GM23338 (cell line): ENCODE measurements around the gene LRRC8E. TPM values are rescaled to one million over a fixed set of nuclear protein-coding genes. Genes with fewer than 3 reads are reported as not detected.

ENCODE experiments used
- ATAC-seq: fragments of 200-7000 bp; cut with Tn5 transposase; 3 replicates; pipeline ENCODE4 v1.9.1; 2020
- DNase-seq: peaks from one replicate; pipeline ENCODE4 v3.0.0-alpha.2; 2015; ENCODE audit warnings: low spot score
- H2AFZ ChIP-seq: fragments of 200-600 bp; sonication (generic); 2 replicates; pipeline ENCODE4 v1.8.0; 2016; ENCODE audit warnings: antibody characterized with exemption, mild to moderate bottlenecking, moderate library complexity
- H3F3A ChIP-seq: fragments of 200-600 bp; sonication (generic); replicated peaks from 2 replicates; pipeline ENCODE4 v1.8.0; 2017; ENCODE audit warnings: antibody characterized with exemption, mixed run types, low read depth
- H3K27ac ChIP-seq: fragments of 200-600 bp; sonication (generic); 2 replicates; pipeline ENCODE4 v1.6.1; 2016; ENCODE audit warnings: low read depth
- H3K27me3 ChIP-seq: fragments of 200-600 bp; sonication (generic); 2 replicates; pipeline ENCODE4 v1.8.0; 2016; ENCODE audit warnings: mild to moderate bottlenecking, mixed run types, moderate library complexity; ENCODE audit not compliant: insufficient read depth
- H3K36me3 ChIP-seq: fragments of 200-600 bp; sonication (generic); 2 replicates; pipeline ENCODE4 v1.8.0; 2016; ENCODE audit warnings: mild to moderate bottlenecking; ENCODE audit not compliant: insufficient read depth
- H3K4me1 ChIP-seq: fragments of 200-600 bp; sonication (generic); 2 replicates; pipeline ENCODE4 v1.8.0; 2016; ENCODE audit warnings: mild to moderate bottlenecking, moderate library complexity; ENCODE audit not compliant: insufficient read depth
- H3K4me2 ChIP-seq: fragments of 200-600 bp; sonication (generic); 2 replicates; pipeline ENCODE4 v1.7.1; 2017; ENCODE audit warnings: mixed run types
- H3K4me3 ChIP-seq: fragments of 200-600 bp; sonication (generic); 2 replicates; pipeline ENCODE4 v1.6.1; 2016; ENCODE audit warnings: mixed run types
- H3K79me2 ChIP-seq: fragments of 200-600 bp; sonication (generic); replicated peaks from 2 replicates; pipeline ENCODE4 v1.8.0; 2017; ENCODE audit warnings: mild to moderate bottlenecking; ENCODE audit not compliant: insufficient read depth
- H3K9me2 ChIP-seq: fragments of 200-600 bp; sonication (generic); 2 replicates; pipeline ENCODE4 v1.8.0; 2017; ENCODE audit not compliant: insufficient read depth
- H4K20me1 ChIP-seq: fragments of 200-600 bp; sonication (generic); replicated peaks from 2 replicates; pipeline ENCODE4 v1.8.0; 2017; ENCODE audit warnings: mild to moderate bottlenecking; ENCODE audit not compliant: insufficient read depth
- H3K27ac Mint-ChIP-seq: 2 replicates; pipeline ENCODE4 v1.8.0; 2020; ENCODE audit warnings: inconsistent platforms, mild to moderate bottlenecking, moderate library complexity, mixed read lengths
- H3K27me3 Mint-ChIP-seq: 3 replicates; pipeline ENCODE4 v1.8.0; 2022; ENCODE audit warnings: low read depth, mild to moderate bottlenecking, moderate library complexity, mixed read lengths, inconsistent platforms; ENCODE audit not compliant: insufficient read depth, poor library complexity
- H3K36me3 Mint-ChIP-seq: 3 replicates; pipeline ENCODE4 v1.8.0; 2021; ENCODE audit warnings: low read depth, mild to moderate bottlenecking, inconsistent platforms, moderate library complexity, mixed read lengths
- H3K4me1 Mint-ChIP-seq: 3 replicates; pipeline ENCODE4 v1.8.0; 2020; ENCODE audit warnings: mild to moderate bottlenecking, inconsistent platforms, mixed read lengths
- H3K4me3 Mint-ChIP-seq: 3 replicates; pipeline ENCODE4 v1.8.0; 2021; ENCODE audit warnings: moderate library complexity, mild to moderate bottlenecking, inconsistent platforms, mixed read lengths
- H3K9me3 Mint-ChIP-seq: 3 replicates; pipeline ENCODE4 v1.8.0; 2020; ENCODE audit warnings: moderate library complexity, mild to moderate bottlenecking, inconsistent platforms, mixed read lengths
- CREB1 ChIP-seq: fragments of 250-450 bp; sonication (Bioruptor Pico); IDR thresholded peaks from 2 replicates; pipeline ENCODE4 v1.5.0; 2020; ENCODE audit warnings: low read depth, mild to moderate bottlenecking, moderate library complexity
- CTCF ChIP-seq, 2 experiments: fragments of 200-600 bp in 1 of 2; sonication (generic) in 1 of 2; conservative IDR thresholded peaks; 2 replicates each; pipeline versions ENCODE4 v1.5.1 to v1.6.1; 2016 to 2017; ENCODE audit warnings: antibody characterized with exemption in 2 of 2, low read depth in 2 of 2, mild to moderate bottlenecking in 2 of 2, moderate library complexity in 1 of 2
- ETS1 ChIP-seq: IDR thresholded peaks from 2 replicates; pipeline ENCODE4 v1.6.1; 2016; ENCODE audit warnings: antibody characterized with exemption
- EZH2 ChIP-seq: fragments of 200-600 bp; sonication (generic); IDR thresholded peaks from one replicate; pipeline ENCODE4 v1.8.0; 2017; ENCODE audit warnings: antibody characterized with exemption, mild to moderate bottlenecking, low read depth; ENCODE audit not compliant: unreplicated experiment
- EZH2phosphoT487 ChIP-seq: fragments of 200-600 bp; sonication (generic); IDR thresholded peaks from one replicate; pipeline ENCODE4 v1.8.1; 2018; ENCODE audit warnings: antibody characterized with exemption; ENCODE audit not compliant: unreplicated experiment
- NANOG ChIP-seq: IDR thresholded peaks from 2 replicates; pipeline ENCODE4 v1.6.1; 2016; ENCODE audit warnings: antibody characterized with exemption, borderline replicate concordance
- REST ChIP-seq: IDR thresholded peaks from one replicate; pipeline ENCODE4 v1.6.1; 2018; ENCODE audit warnings: antibody characterized with exemption; ENCODE audit not compliant: unreplicated experiment
- ZNF114 ChIP-seq: fragments of 250-450 bp; sonication (Bioruptor Pico); IDR thresholded peaks from 2 replicates; pipeline ENCODE4 v1.5.0; 2020; ENCODE audit warnings: mild to moderate bottlenecking, moderate library complexity
- ZNF331 ChIP-seq: fragments of 250-450 bp; sonication (Bioruptor Pico); IDR thresholded peaks from 2 replicates; pipeline ENCODE4 v1.5.0; 2020; ENCODE audit warnings: low read depth, mild to moderate bottlenecking, moderate library complexity
- polyA plus RNA-seq: library from polyadenylated mRNA; unstranded; fragments of >200 nt; fragmentation: Nextera tagmentation; extraction: Ambion mirVana; gene quantifications from 2 replicates; pipeline ENCODE4 v1.2.1, GENCODE V29; 2016
- total RNA-seq: library from RNA; depleted of rRNA; stranded (reverse); fragments of >200 nt; shearing (Covaris generic); gene quantifications from 2 replicates; pipeline ENCODE4 v1.2.3, GENCODE V29; 2014

Gene LRRC8E
- total and polyA plus RNA-seq, 2 experiments from 2014 or later: 0.29 to 4.8 TPM

GRCh38 chr19:7872306-7873204, 15.8 kb upstream of the LRRC8E start:
- H3K4me3 ChIP-seq: peak overlapping the region; percentile 81
- peaks cover 20% of the 10 kb centered on the region; the same call in 1 of the 2 replicates for H3K4me1 ChIP-seq
- no peak for DNase-seq
- peaks cover 15% of the 10 kb centered on the region; the same call in 1 of the 2 replicates for H3F3A ChIP-seq
- no peaks in the 10 kb centered on the region for H3K79me2 ChIP-seq
- ATAC-seq: peak; percentile 15
- peak overlapping the region; percentile 91 for H3K4me2 ChIP-seq
- no peaks in the 10 kb centered on the region for H3K9me2 ChIP-seq
- Mint-ChIP-seq H3K9me3 (no peaks in the 10 kb centered on the region), H3K4me3 (peak overlapping the region; percentile 91), H3K36me3 (peaks cover 5% of the 10 kb centered on the region; the same call in 2 of the 3 replicates), H3K4me1 (peaks cover 18% of the 10 kb centered on the region), H3K27ac (no peak overlapping the region), H3K27me3 (peaks cover 39% of the 10 kb centered on the region)
- no peak overlapping the region for H2AFZ ChIP-seq
- no peak overlapping the region for H3K27ac ChIP-seq
- peaks cover 23% of the 10 kb centered on the region for H3K27me3 ChIP-seq
- no peaks in the 10 kb centered on the region for H3K36me3 ChIP-seq
- TF ChIP-seq CTCF (conservative IDR thresholded peaks at IDR 0.05; ENCODE audit: low read depth in 2 of 2): 0 out of 4 replicates have a peak, but pooled peaks of 1 of the 2 experiments have one; percentile 0
- TF ChIP-seq NANOG: no peak
- no peak for TF ChIP-seq ZNF114
- no peaks in the 10 kb centered on the region for H4K20me1 ChIP-seq

DNA sequence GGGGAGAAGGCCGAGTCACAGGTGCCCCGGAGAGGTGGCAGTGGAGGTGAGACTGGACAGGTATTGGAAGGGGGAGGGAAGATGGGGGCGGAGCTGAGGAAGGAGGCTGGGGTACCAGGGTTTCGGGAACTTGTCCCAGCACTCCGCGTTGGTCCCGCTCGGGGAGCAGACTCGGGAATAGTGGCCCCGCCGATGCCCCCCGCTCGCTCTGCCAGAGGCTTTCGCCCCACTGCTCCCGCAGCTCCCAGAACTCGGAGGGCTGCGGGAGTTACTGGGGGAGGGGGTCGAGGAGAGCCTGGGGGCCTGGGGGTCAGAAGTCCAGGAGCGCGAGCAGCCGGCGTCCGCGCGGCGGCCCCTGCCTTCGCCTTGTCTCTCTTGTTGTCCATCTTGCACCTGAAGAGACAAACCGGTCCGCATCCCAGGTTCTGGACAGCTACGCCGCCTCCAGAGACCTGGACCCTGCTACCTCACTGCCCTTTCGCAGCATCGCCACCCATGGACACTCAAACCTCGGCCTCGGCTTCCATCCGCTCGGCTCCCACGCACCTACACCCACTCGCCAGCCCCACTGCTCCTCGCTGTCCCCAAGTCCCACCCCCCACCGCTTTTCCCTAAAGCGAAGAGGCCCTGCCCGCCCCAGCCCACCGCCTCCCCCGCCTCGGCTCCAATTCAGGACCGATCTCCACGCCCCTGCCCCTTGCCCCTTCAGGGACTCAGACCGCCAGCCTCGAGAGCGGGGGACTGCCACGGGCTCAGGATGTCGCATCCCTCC, 14.8 kb upstream of the LRRC8E start:
- no peaks in the 10 kb centered on the region for H3K9me3 Mint-ChIP-seq
- TF ChIP-seq EZH2phosphoT487: no peak
- no peak for TF ChIP-seq CREB1
- no peak for TF ChIP-seq ZNF331
- TF ChIP-seq EZH2: no peak
- no peak for TF ChIP-seq CTCF (conservative IDR thresholded peaks at IDR 0.05; ENCODE audit: low read depth in 2 of 2)
- no peak for TF ChIP-seq REST
- TF ChIP-seq ZNF114: no peak
- no peak for TF ChIP-seq ETS1

More for the DNA sequence above, 14.8 kb upstream of the LRRC8E start:
- peaks cover 14% of the 10 kb centered on the region for H3K27me3 ChIP-seq
- peaks cover 13% of the 10 kb centered on the region; the same call in 1 of the 2 replicates for H3K4me1 ChIP-seq
- ATAC-seq: no peak
- peak overlapping the region; percentile 91 for H3K4me3 Mint-ChIP-seq
- H3K9me2 ChIP-seq: no peaks in the 10 kb centered on the region
- no peaks in the 10 kb centered on the region for H3K36me3 ChIP-seq
- peak; percentile 48 for DNase-seq
- H3K4me2 ChIP-seq: peak overlapping the region; percentile 91
- peaks cover 5% of the 10 kb centered on the region; the same call in 2 of the 3 replicates for H3K36me3 Mint-ChIP-seq
- peaks cover 18% of the 10 kb centered on the region for H3K4me1 Mint-ChIP-seq
- H3F3A ChIP-seq: peaks cover 13% of the 10 kb centered on the region; the same call in 1 of the 2 replicates
- peak overlapping the region; percentile 81 for H3K4me3 ChIP-seq
- no peak overlapping the region; the same call in 1 of the 2 replicates for H3K27ac Mint-ChIP-seq
- no peaks in the 10 kb centered on the region for H3K79me2 ChIP-seq
- no peak overlapping the region for H2AFZ ChIP-seq
- no peak overlapping the region for H3K27ac ChIP-seq
- H3K27me3 Mint-ChIP-seq: peaks cover 34% of the 10 kb centered on the region
- H4K20me1 ChIP-seq: no peaks in the 10 kb centered on the region
